Body of pancreas (tissue), 4 donors: ENCODE data around the gene PML. TPM values are rescaled to one million over a fixed set of nuclear protein-coding genes. Genes with fewer than 3 reads are reported as not detected.
A peak's percentile ranks its signal among the peaks of the same experiment; 100 is the strongest.

Experiments
- ATAC-seq: fragments of 150-250 bp; one replicate; pipeline ENCODE4 v1.9.1; 2016
- DNase-seq, 4 donors: peaks; one replicate each; pipeline ENCODE4 v3.0.0-alpha.2; 2019
- H3K27ac ChIP-seq, 4 donors: fragments of 200-600 bp; sonication (generic); 1 replicate in 3 of 4; 2 replicates in 1 of 4; pipeline versions ENCODE4 v1.5.1 to v1.6.1; 2016 to 2019; ENCODE audit warnings: mild to moderate bottlenecking in 1 of 4, mixed read lengths in 1 of 4, moderate library complexity in 1 of 4
- H3K27me3 ChIP-seq, 2 donors: fragments of 200-600 bp; sonication (generic); one replicate each; pipeline ENCODE4 v1.6.0; 2016; ENCODE audit warnings: mild to moderate bottlenecking in 1 of 2
- H3K36me3 ChIP-seq, 2 donors: fragments of 200-600 bp; sonication (generic); replicated peaks in 1 of 2; 2 replicates each; pipeline ENCODE4 v1.5.1; 2016; ENCODE audit warnings: low read depth in 2 of 2; ENCODE audit not compliant: insufficient read depth in 1 of 2
- H3K4me1 ChIP-seq: fragments of 200-600 bp; sonication (generic); one replicate; pipeline ENCODE4 v1.6.0; 2016
- H3K4me3 ChIP-seq, 2 donors: fragments of 200-600 bp; sonication (generic); 1 replicate in 1 of 2; 2 replicates in 1 of 2; pipeline ENCODE4 v1.5.1; 2016 to 2019
- H3K9me3 ChIP-seq, 3 donors: fragments of 200-600 bp; sonication (generic); 1 replicate in 2 of 3; 2 replicates in 1 of 3; pipeline ENCODE4 v1.5.1; 2016
- CTCF ChIP-seq, 7 experiments: fragments of 450-650 bp in 4 of 7; fragments of 200-600 bp in 3 of 7; sonication (generic) in 3 of 7; IDR thresholded peaks; one replicate each; pipeline ENCODE4 v1.5.1; 2016 to 2019; ENCODE audit warnings: antibody characterized with exemption in 7 of 7
- POLR2A ChIP-seq, 3 donors: fragments of 450-650 bp; IDR thresholded peaks; one replicate each; pipeline ENCODE4 v1.6.1; 2016; ENCODE audit warnings: antibody characterized with exemption in 3 of 3, mild to moderate bottlenecking in 2 of 3
- WGBS, 2 donors: methylation state at CpG; one replicate each; pipeline ENCODE4 v1.1.5; 2017; 5-methylcytosine and 5-hydroxymethylcytosine counted together
- intact Hi-C: fragments of 100-400 bp; cut with DNase I; formaldehyde crosslinking; loops from one replicate; pipeline ENCODE4 v1.15.1; 2023
- total RNA-seq, 2 donors: library from RNA; depleted of rRNA; stranded (reverse); fragments of >200 nt; gene quantifications; one replicate each; pipeline ENCODE4 v1.1.0, GENCODE V29; 2016

PML gene
- total RNA-seq, 2 donors from 2014 or later: 27.8 to 38.2 TPM

GRCh38 chr15:74008901-74009300 is 14.4 kb downstream of the PML start:
- H3K27me3 ChIP-seq: no peaks in the 10 kb centered on the region
- no peaks in the 10 kb centered on the region for H3K9me3 ChIP-seq
- no peak for TF ChIP-seq CTCF (IDR thresholded peaks at IDR 0.05)
- no peaks in the 10 kb centered on the region for H3K36me3 ChIP-seq
- ATAC-seq (no peak), DNase-seq (no peak)
- 88 to 94% methylated on average over 3 of the region's 3 CpGs for WGBS, 2 donors
- peaks cover 12% of the 10 kb centered on the region for H3K4me1 ChIP-seq
- no peak overlapping the region for H3K27ac ChIP-seq
- intact Hi-C loops: no loop called here
- no peak overlapping the region for H3K4me3 ChIP-seq

- intact Hi-C loops: no loop called here
- 77 to 80% methylated on average over 2 of the region's 2 CpGs for WGBS, 2 donors
- Histone ChIP-seq H3K4me3 (no peak overlapping the region), H3K9me3 (no peaks in the 10 kb centered on the region), H3K36me3 (no peaks in the 10 kb centered on the region), H3K4me1 (peaks cover 12% of the 10 kb centered on the region), H3K27ac (peak overlapping the region in 1 of 4 donors; percentile 18), H3K27me3 (no peaks in the 10 kb centered on the region)
- ATAC-seq: no peak
- DNase-seq: no peak
- TF ChIP-seq POLR2A (IDR thresholded peaks at IDR 0.05) (no peak), CTCF (IDR thresholded peaks at IDR 0.05) (no peak)
Observed at GRCh38 chr15:74010929-74011540, 16.5 kb downstream of the PML start.

GRCh38 chr15:74011610-74012009 is 17.1 kb downstream of the PML start:
- H3K9me3 ChIP-seq: no peaks in the 10 kb centered on the region

GRCh38 chr15:74013374-74013894 is 18.9 kb downstream of the PML start:
- Histone ChIP-seq H3K27ac (no peak overlapping the region), H3K27me3 (no peaks in the 10 kb centered on the region), H3K4me1 (peaks cover 12% of the 10 kb centered on the region), H3K36me3 (no peaks in the 10 kb centered on the region), H3K9me3 (no peaks in the 10 kb centered on the region), H3K4me3 (no peak overlapping the region)
- intact Hi-C loops: no loop called here
- ATAC-seq (no peak), DNase-seq (no peak)
- 90 to 93% methylated on average over 2 of the region's 2 CpGs for WGBS, 2 donors
- TF ChIP-seq CTCF (IDR thresholded peaks at IDR 0.05) (no peak), POLR2A (IDR thresholded peaks at IDR 0.05) (no peak)

More at GRCh38 chr15:74011610-74012009, 17.1 kb downstream of the PML start:
- no peaks in the 10 kb centered on the region for H3K36me3 ChIP-seq
- no peak for TF ChIP-seq CTCF (IDR thresholded peaks at IDR 0.05)
- no peak for TF ChIP-seq POLR2A (IDR thresholded peaks at IDR 0.05)
- H3K27ac ChIP-seq: peak overlapping the region in 1 of 4 donors; percentile 5
- 43 to 57% methylated on average over 2 of the region's 2 CpGs for WGBS, 2 donors
- ATAC-seq (no peak), DNase-seq (peak in 2 of 4 donors; percentile 34 to 36)
- H3K4me1 ChIP-seq: peaks cover 12% of the 10 kb centered on the region
- intact Hi-C loops: no loop called here
- no peaks in the 10 kb centered on the region for H3K27me3 ChIP-seq
- no peak overlapping the region for H3K4me3 ChIP-seq

- intact Hi-C loops: no loop called here
- peaks cover under 1% of the 10 kb centered on the region for H3K4me1 ChIP-seq
- H3K4me3 ChIP-seq: no peak overlapping the region
- DNase-seq (no peak), ATAC-seq (no peak)
- TF ChIP-seq POLR2A (IDR thresholded peaks at IDR 0.05) (no peak), CTCF (IDR thresholded peaks at IDR 0.05) (no peak)
- H3K9me3 ChIP-seq: no peaks in the 10 kb centered on the region
- H3K36me3 ChIP-seq: peaks cover 2 to 9% of the 10 kb centered on the region in 2 donors
- 67 to 73% methylated on average over 2 of the region's 2 CpGs for WGBS, 2 donors
- no peaks in the 10 kb centered on the region for H3K27me3 ChIP-seq
- no peak overlapping the region for H3K27ac ChIP-seq
Observed at GRCh38 chr15:74019734-74020133, 25.2 kb downstream of the PML start.
